ENCODE results near the gene P2RY11.

Gene P2RY11

DNA sequence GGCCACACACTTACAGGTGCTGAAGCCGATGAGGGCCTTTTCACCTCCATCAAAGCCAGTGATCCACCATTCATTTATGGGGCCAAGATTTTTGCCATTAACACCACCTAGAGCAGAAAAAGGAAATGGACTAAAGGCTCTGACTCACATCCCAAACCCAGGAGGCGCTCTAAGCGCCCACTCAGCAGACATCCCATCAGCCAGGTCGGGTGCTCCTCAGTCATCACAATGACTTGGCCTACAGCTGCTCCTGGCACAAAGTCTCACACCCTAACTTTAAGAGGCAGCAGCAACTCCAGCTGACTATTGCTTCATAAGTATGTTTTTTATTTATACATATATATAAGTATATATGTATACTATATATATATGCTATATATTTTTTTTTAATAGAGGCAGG, 44.3 kb downstream of the P2RY11 start:
- TF ChIP-seq ZFP30 (CRISPR knock-in tag; IDR thresholded peaks at IDR 0.05) (no peak), ISL1 (CRISPR knock-in tag; IDR thresholded peaks at IDR 0.05) (no peak), OSR1 (CRISPR knock-in tag; IDR thresholded peaks at IDR 0.05) (no peak), ZNF8 (CRISPR knock-in tag; IDR thresholded peaks at IDR 0.05) (no peak), TCF4 (CRISPR knock-in tag; IDR thresholded peaks at IDR 0.05; ENCODE audit: borderline replicate concordance) (no peak), ARNTL (CRISPR knock-in tag; IDR thresholded peaks at IDR 0.05; ENCODE audit: borderline replicate concordance, low read depth) (no peak), TOX (CRISPR knock-in tag; IDR thresholded peaks at IDR 0.05; ENCODE audit: borderline replicate concordance) (no peak), SNAI2 (CRISPR knock-in tag; IDR thresholded peaks at IDR 0.05) (no peak), BACH2 (CRISPR knock-in tag; IDR thresholded peaks at IDR 0.05; ENCODE audit: borderline replicate concordance) (no peak), ESRRG (CRISPR knock-in tag; IDR thresholded peaks at IDR 0.05) (no peak), ZNF565 (CRISPR knock-in tag; conservative IDR thresholded peaks at IDR 0.05; ENCODE audit: low read depth) (no peak), ZFP3 (CRISPR knock-in tag; IDR thresholded peaks at IDR 0.05) (no peak), ZC3H10 (CRISPR knock-in tag; IDR thresholded peaks at IDR 0.05) (no peak), ZNF70 (CRISPR knock-in tag; IDR thresholded peaks at IDR 0.05) (no peak)
- TF ChIP-seq, protein P1, sequence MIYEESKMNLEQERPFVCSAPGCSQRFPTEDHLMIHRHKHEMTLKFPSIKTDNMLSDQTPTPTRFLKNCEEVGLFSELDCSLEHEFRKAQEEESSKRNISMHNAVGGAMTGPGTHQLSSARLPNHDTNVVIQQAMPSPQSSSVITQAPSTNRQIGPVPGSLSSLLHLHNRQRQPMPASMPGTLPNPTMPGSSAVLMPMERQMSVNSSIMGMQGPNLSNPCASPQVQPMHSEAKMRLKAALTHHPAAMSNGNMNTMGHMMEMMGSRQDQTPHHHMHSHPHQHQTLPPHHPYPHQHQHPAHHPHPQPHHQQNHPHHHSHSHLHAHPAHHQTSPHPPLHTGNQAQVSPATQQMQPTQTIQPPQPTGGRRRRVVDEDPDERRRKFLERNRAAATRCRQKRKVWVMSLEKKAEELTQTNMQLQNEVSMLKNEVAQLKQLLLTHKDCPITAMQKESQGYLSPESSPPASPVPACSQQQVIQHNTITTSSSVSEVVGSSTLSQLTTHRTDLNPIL (CRISPR knock-in tag; IDR thresholded peaks at IDR 0.05; ENCODE audit: low read depth), result no peak
- TF ChIP-seq, protein P2, sequence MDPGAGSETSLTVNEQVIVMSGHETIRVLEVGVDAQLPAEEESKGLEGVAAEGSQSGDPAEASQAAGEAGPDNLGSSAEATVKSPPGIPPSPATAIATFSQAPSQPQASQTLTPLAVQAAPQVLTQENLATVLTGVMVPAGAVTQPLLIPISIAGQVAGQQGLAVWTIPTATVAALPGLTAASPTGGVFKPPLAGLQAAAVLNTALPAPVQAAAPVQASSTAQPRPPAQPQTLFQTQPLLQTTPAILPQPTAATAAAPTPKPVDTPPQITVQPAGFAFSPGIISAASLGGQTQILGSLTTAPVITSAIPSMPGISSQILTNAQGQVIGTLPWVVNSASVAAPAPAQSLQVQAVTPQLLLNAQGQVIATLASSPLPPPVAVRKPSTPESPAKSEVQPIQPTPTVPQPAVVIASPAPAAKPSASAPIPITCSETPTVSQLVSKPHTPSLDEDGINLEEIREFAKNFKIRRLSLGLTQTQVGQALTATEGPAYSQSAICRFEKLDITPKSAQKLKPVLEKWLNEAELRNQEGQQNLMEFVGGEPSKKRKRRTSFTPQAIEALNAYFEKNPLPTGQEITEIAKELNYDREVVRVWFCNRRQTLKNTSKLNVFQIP (CRISPR knock-in tag; IDR thresholded peaks at IDR 0.05; ENCODE audit: borderline replicate concordance, low read depth), result no peak
- TF ChIP-seq, protein P3, sequence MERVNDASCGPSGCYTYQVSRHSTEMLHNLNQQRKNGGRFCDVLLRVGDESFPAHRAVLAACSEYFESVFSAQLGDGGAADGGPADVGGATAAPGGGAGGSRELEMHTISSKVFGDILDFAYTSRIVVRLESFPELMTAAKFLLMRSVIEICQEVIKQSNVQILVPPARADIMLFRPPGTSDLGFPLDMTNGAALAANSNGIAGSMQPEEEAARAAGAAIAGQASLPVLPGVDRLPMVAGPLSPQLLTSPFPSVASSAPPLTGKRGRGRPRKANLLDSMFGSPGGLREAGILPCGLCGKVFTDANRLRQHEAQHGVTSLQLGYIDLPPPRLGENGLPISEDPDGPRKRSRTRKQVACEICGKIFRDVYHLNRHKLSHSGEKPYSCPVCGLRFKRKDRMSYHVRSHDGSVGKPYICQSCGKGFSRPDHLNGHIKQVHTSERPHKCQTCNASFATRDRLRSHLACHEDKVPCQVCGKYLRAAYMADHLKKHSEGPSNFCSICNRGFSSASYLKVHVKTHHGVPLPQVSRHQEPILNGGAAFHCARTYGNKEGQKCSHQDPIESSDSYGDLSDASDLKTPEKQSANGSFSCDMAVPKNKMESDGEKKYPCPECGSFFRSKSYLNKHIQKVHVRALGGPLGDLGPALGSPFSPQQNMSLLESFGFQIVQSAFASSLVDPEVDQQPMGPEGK (CRISPR knock-in tag; IDR thresholded peaks at IDR 0.05; ENCODE audit: borderline replicate concordance), result no peak
- TF ChIP-seq, protein P4, sequence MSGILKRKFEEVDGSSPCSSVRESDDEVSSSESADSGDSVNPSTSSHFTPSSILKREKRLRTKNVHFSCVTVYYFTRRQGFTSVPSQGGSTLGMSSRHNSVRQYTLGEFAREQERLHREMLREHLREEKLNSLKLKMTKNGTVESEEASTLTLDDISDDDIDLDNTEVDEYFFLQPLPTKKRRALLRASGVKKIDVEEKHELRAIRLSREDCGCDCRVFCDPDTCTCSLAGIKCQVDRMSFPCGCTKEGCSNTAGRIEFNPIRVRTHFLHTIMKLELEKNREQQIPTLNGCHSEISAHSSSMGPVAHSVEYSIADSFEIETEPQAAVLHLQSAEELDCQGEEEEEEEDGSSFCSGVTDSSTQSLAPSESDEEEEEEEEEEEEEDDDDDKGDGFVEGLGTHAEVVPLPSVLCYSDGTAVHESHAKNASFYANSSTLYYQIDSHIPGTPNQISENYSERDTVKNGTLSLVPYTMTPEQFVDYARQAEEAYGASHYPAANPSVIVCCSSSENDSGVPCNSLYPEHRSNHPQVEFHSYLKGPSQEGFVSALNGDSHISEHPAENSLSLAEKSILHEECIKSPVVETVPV (CRISPR knock-in tag; IDR thresholded peaks at IDR 0.05), result no peak
- ATAC-seq, result no peak

- ATAC-seq, result no peak
- TF ChIP-seq TOX (CRISPR knock-in tag; IDR thresholded peaks at IDR 0.05; ENCODE audit: borderline replicate concordance) (no peak), GLIS3 (CRISPR knock-in tag; IDR thresholded peaks at IDR 0.05) (no peak), BACH2 (CRISPR knock-in tag; IDR thresholded peaks at IDR 0.05; ENCODE audit: borderline replicate concordance) (no peak), ARNTL (CRISPR knock-in tag; IDR thresholded peaks at IDR 0.05; ENCODE audit: borderline replicate concordance, low read depth) (no peak), TCF4 (CRISPR knock-in tag; IDR thresholded peaks at IDR 0.05; ENCODE audit: borderline replicate concordance) (no peak), ZFP3 (CRISPR knock-in tag; IDR thresholded peaks at IDR 0.05) (no peak), TSHZ2 (CRISPR knock-in tag; IDR thresholded peaks at IDR 0.05) (no peak), ZNF70 (CRISPR knock-in tag; IDR thresholded peaks at IDR 0.05) (no peak)
- TF ChIP-seq, protein P2 (CRISPR knock-in tag; IDR thresholded peaks at IDR 0.05; ENCODE audit: borderline replicate concordance, low read depth), result no peak
Measured at GRCh38 chr19:10158071-10158470, 46.6 kb downstream of the P2RY11 start.
